GM21381 (cell line): ENCODE measurements around the gene ESYT1.

Experiments used
- ATAC-seq: cut with Tn5 transposase; IDR thresholded peaks from one replicate; pipeline ENCODE4 v1.9.1; 2021; ENCODE audit warnings: mild to moderate bottlenecking, moderate library complexity; ENCODE audit not compliant: unreplicated experiment

Gene ESYT1

GRCh38 chr12:56127888-56128669 is at the start of gene ESYT1:
ESYT1 (plus strand) TSS chr12:56128267; CDS start chr12:56128320, 53 bp downstream.
- peak; percentile 86 for ATAC-seq

GRCh38 chr12:56078427-56078826 is 49.6 kb upstream of the ESYT1 start:
- no peak for ATAC-seq

- peak; percentile 74 for ATAC-seq
Measured at GRCh38 chr12:56078931-56079722, 48.9 kb upstream of the ESYT1 start.

- peak; percentile 21 for ATAC-seq
Measured at GRCh38 chr12:56079723-56080555, 48.1 kb upstream of the ESYT1 start, which contains the start of gene ERBB3. ERBB3 (plus strand) TSS chr12:56080165; CDS start chr12:56080301, 136 bp downstream.

GRCh38 chr12:56080556-56081138 is 47.4 kb upstream of the ESYT1 start:
- ATAC-seq, result no peak

GRCh38 chr12:56081393-56082347 is 46.4 kb upstream of the ESYT1 start:
- no peak for ATAC-seq

- no peak for ATAC-seq
Measured at GRCh38 chr12:56082382-56082781, 45.7 kb upstream of the ESYT1 start.

- ATAC-seq, result no peak
Measured at GRCh38 chr12:56082967-56083366, 45.1 kb upstream of the ESYT1 start.

GRCh38 chr12:56084958-56085543 is 43.0 kb upstream of the ESYT1 start:
- no peak for ATAC-seq

- no peak for ATAC-seq
Measured at GRCh38 chr12:56086096-56086495, 42.0 kb upstream of the ESYT1 start.

GRCh38 chr12:56086608-56087007 is 41.5 kb upstream of the ESYT1 start:
- ATAC-seq, result no peak

- no peak for ATAC-seq
Measured at GRCh38 chr12:56087220-56087619, 40.8 kb upstream of the ESYT1 start.

- ATAC-seq, result no peak
Measured at GRCh38 chr12:56097738-56098137, 30.3 kb upstream of the ESYT1 start.

- ATAC-seq, result no peak
Measured at GRCh38 chr12:56098592-56098991, 29.5 kb upstream of the ESYT1 start.

GRCh38 chr12:56099787-56100186 is 28.3 kb upstream of the ESYT1 start:
- ATAC-seq, result no peak

GRCh38 chr12:56101045-56101444 is 27.0 kb upstream of the ESYT1 start:
- ATAC-seq, result no peak

- no peak for ATAC-seq
Measured at GRCh38 chr12:56102683-56103065, 25.4 kb upstream of the ESYT1 start.

GRCh38 chr12:56103066-56103711 is 24.9 kb upstream of the ESYT1 start:
- ATAC-seq, result no peak

- ATAC-seq, result no peak
Measured at GRCh38 chr12:56103823-56104108, 24.3 kb upstream of the ESYT1 start.
